ENCODE measurements around the gene IAH1. TPM values are rescaled to one million over a fixed set of nuclear protein-coding genes. Genes with fewer than 3 reads are reported as not detected.

Gene IAH1
- total RNA-seq, 4 donors from 2014 or later, result 50.3 to 83.7 (median 62.5) TPM

DNA sequence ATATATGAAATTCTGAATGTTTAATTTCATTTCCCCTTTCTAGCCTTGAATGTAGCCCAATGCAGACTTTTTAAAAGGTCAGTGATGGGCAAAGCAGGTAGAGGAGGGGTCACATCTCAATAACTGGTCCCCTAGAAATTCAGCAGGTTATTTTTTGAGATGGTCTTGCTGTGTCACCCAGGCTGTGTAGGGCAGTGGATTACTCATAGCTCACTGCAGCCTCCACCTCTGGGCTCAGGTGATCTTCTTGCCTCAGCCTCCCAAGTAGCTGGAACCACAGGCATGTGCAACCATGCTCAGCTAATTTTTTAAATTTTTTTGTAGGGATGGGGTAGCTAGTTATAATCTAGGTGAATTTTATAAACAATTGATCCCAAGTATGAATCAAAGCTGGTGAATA lies 8.8 kb downstream of the IAH1 start:
- Histone ChIP-seq H3K36me3 (peaks cover 67 to 71% of the 10 kb centered on the region in 2 donors), H3K4me3 (replicated peaks in 1 of 3) (no peak overlapping the region), H3K9me3 (no peaks in the 10 kb centered on the region), H3K27ac (no peak overlapping the region), H3K27me3 (no peaks in the 10 kb centered on the region), H3K4me1 (no peaks in the 10 kb centered on the region)
- no peak for DNase-seq
- intact Hi-C loops (cut with DNase I), result no loop called here
- no peak for TF ChIP-seq POLR2A (IDR thresholded peaks at IDR 0.05)
- TF ChIP-seq, protein P1, sequence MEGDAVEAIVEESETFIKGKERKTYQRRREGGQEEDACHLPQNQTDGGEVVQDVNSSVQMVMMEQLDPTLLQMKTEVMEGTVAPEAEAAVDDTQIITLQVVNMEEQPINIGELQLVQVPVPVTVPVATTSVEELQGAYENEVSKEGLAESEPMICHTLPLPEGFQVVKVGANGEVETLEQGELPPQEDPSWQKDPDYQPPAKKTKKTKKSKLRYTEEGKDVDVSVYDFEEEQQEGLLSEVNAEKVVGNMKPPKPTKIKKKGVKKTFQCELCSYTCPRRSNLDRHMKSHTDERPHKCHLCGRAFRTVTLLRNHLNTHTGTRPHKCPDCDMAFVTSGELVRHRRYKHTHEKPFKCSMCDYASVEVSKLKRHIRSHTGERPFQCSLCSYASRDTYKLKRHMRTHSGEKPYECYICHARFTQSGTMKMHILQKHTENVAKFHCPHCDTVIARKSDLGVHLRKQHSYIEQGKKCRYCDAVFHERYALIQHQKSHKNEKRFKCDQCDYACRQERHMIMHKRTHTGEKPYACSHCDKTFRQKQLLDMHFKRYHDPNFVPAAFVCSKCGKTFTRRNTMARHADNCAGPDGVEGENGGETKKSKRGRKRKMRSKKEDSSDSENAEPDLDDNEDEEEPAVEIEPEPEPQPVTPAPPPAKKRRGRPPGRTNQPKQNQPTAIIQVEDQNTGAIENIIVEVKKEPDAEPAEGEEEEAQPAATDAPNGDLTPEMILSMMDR (IDR thresholded peaks at IDR 0.05), result no peak

DNA sequence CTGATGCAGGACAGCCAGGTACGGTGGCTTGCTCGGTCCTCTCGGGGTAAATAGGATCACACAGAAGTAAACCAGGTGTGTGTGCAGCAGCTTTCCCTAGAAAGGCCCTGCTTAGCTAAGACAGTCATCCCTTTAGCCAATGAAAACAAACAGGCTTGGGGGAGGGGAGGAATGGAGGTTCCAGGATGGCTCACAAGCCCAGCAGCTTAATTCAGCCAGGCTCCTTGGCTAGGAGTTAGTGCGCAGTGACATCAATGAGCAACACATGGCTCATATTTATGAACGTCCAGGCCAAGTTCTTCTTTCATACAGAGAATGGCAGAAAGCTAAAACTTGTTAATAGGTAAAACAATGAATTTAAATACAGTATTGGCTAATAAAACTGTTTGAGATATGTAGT lies 10.2 kb downstream of the IAH1 start:
- WGBS, 2 donors, result 75 to 85% methylated on average over 5 of the region's 5 CpGs
- intact Hi-C loops (cut with DNase I), result no loop called here
- Histone ChIP-seq H3K9me3 (no peaks in the 10 kb centered on the region), H3K27me3 (no peaks in the 10 kb centered on the region), H3K4me1 (no peaks in the 10 kb centered on the region), H3K36me3 (peaks cover 80 to 84% of the 10 kb centered on the region in 2 donors), H3K4me3 (replicated peaks in 1 of 3) (no peak overlapping the region), H3K27ac (no peak overlapping the region)
- no peak for TF ChIP-seq POLR2A (IDR thresholded peaks at IDR 0.05)
- TF ChIP-seq, protein P1 (IDR thresholded peaks at IDR 0.05), result no peak
- DNase-seq, result no peak

DNA sequence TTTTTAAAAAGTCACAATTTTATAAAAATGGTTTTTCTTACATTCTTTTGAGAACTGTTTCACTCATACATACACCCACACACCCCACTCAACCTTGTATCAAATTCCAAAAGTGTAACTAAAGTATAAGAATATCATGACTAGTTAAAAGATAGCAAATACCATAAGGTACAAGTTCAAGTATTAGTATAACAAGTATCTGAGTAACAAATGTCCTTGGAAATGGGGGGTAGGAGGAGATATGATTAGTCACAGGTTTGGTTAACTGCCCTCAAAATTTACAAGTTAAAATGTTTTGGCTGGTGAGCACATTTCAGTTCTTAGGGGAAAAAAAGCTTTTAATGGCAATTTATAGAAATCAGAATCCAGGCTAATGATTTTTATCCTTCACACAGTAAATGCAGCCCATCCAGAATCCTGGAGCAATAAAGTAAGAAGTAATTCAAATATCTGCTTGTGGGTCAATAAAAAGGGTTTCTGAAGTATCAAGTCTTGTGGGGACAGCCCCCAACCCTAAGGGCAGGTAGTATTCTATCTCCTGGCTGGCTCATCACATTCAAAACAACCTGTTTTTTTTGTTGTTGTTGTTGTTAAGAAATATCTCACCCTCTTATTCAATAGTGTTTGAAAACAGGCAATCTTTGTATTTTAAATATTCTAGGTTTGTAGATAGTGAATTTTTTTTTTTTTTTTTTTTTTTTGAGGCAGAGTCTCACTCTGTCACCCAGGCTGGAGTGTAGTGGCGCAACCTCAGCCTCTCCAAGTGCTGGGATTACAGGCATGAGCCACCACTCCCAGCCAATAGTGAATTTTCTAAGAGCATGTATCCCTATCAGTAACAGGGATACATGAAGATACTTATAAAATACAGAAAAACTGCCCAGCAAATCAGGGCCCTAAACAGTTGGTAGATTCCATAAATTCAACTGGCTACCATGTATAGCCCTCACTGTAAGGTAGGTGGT lies 14.5 kb downstream of the IAH1 start:
- Histone ChIP-seq H3K27ac (no peak overlapping the region), H3K4me1 (no peaks in the 10 kb centered on the region), H3K9me3 (no peaks in the 10 kb centered on the region), H3K27me3 (no peaks in the 10 kb centered on the region), H3K4me3 (replicated peaks in 1 of 3) (no peak overlapping the region), H3K36me3 (peaks cover 71 to 92% of the 10 kb centered on the region in 2 donors)
- no peak for DNase-seq
- TF ChIP-seq, protein P1 (IDR thresholded peaks at IDR 0.05), result no peak
- no peak for TF ChIP-seq POLR2A (IDR thresholded peaks at IDR 0.05)
- intact Hi-C loops (cut with DNase I), result no loop called here
- WGBS, 2 donors, result 97 to 100% methylated on average over 1 of the region's 1 CpG

DNA sequence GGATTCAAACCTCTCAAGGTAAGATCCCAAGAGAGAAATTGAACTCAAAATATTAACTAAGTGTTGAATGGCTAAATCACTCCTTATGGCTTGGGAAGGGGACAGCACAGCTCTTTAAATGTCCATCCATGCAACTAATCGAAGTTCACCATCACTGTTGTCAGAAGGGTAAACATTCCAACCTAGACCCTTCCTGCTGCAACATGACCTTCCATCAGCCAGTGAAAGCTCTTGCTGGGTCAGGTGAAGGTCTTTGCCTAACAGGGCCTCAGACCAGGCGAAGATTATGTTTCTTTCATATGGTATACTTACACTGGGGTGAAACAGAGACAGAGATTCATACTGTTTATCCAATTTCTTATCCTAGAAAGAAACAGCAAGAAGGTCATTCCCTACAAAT lies 16.4 kb downstream of the IAH1 start:
- WGBS, 2 donors, result 83 to 92% methylated on average over 2 of the region's 2 CpGs
- Histone ChIP-seq H3K9me3 (no peaks in the 10 kb centered on the region), H3K27ac (no peak overlapping the region), H3K4me1 (no peaks in the 10 kb centered on the region), H3K4me3 (replicated peaks in 1 of 3) (no peak overlapping the region), H3K27me3 (no peaks in the 10 kb centered on the region), H3K36me3 (peaks cover 61 to 89% of the 10 kb centered on the region in 2 donors)
- TF ChIP-seq, protein P1 (IDR thresholded peaks at IDR 0.05), result no peak
- TF ChIP-seq POLR2A (IDR thresholded peaks at IDR 0.05), result no peak
- DNase-seq, result no peak
- intact Hi-C loops (cut with DNase I), result no loop called here

DNA sequence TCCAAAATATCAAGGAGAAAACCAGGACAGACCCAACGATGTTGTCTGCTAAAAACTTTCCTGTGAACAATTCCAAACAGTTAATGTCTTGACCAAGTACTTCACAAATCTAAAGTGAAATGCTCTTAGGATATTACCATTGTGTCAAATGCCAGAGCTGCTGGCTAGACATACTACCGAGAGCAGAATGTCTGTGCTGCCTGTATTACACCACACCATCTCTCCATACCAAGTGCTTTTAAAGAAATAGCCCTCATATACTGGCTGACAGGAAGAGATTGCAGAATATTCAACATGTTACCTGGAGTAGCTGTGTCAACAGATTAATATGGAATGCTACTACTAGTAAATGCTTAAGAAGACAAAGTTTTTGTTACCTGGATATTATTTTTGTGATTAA lies 18.6 kb downstream of the IAH1 start:
- no peaks in the 10 kb centered on the region for H3K27me3 ChIP-seq
- intact Hi-C loops (cut with DNase I), result no loop called here
- H3K4me1 ChIP-seq, result no peaks in the 10 kb centered on the region
- WGBS, 2 donors, result 60 to 68% methylated on average over 2 of the region's 2 CpGs
- TF ChIP-seq, protein P1 (IDR thresholded peaks at IDR 0.05), result no peak
- no peak for TF ChIP-seq POLR2A (IDR thresholded peaks at IDR 0.05)
- no peak overlapping the region for H3K27ac ChIP-seq
- peaks cover 64 to 83% of the 10 kb centered on the region in 2 donors for H3K36me3 ChIP-seq
- no peak overlapping the region for H3K4me3 ChIP-seq (replicated peaks in 1 of 3)
- DNase-seq, result no peak
- no peaks in the 10 kb centered on the region for H3K9me3 ChIP-seq
